Stimulated activated CD4-positive, alpha-beta T cell treated with anti-CD3 and anti-CD28 coated beads, Interleukin-4, amount 100 ng/mL, for 24 hours (primary cell): ENCODE data around the gene TUBB3.
"Not testable (repeated sequence)": the region's sequence is repeated elsewhere in the genome, so short reads cannot be mapped to it uniquely, and the experiment has no call there.

Experiments used
- DNase-seq: peaks from one replicate; pipeline ENCODE4 v3.0.0-alpha.2; 2020

Gene TUBB3

GRCh38 chr16:89968074-89968473 is 44.9 kb downstream of the TUBB3 start:
- not testable (repeated sequence) for DNase-seq

GRCh38 chr16:89969741-89970410 is 46.7 kb downstream of the TUBB3 start:
- no peak for DNase-seq

GRCh38 chr16:89971495-89972243 is 48.5 kb downstream of the TUBB3 start:
- DNase-seq: no peak

GRCh38 chr16:89972244-89973234 is 49.4 kb downstream of the TUBB3 start:
- peak; percentile 91 for DNase-seq

GRCh38 chr16:89973235-89973634 is 50.1 kb downstream of the TUBB3 start:
- no peak for DNase-seq

- no peak for DNase-seq
These were observed 50.7 kb downstream of the TUBB3 start for GRCh38 chr16:89973654-89974335.

- DNase-seq: no peak
These were observed 51.7 kb downstream of the TUBB3 start for GRCh38 chr16:89974870-89975269.

- no peak for DNase-seq
These were observed 58.3 kb downstream of the TUBB3 start for GRCh38 chr16:89981414-89981813.

GRCh38 chr16:89982318-89982717 is 59.2 kb downstream of the TUBB3 start:
- no peak for DNase-seq

- no peak for DNase-seq
These were observed 60.4 kb downstream of the TUBB3 start for GRCh38 chr16:89983536-89983935.

- no peak for DNase-seq
These were observed 61.1 kb downstream of the TUBB3 start for GRCh38 chr16:89984216-89984615.

- DNase-seq: no peak
These were observed 62.1 kb downstream of the TUBB3 start for GRCh38 chr16:89985219-89985618.
